Esophagus muscularis mucosa (tissue), 4 donors: ENCODE results near the gene PLAU. TPM values are rescaled to one million over a fixed set of nuclear protein-coding genes. Genes with fewer than 3 reads are reported as not detected.
"Not testable (repeated sequence)": the region's sequence is repeated elsewhere in the genome, so short reads cannot be mapped to it uniquely, and the experiment has no call there.

Experiments used
- DNase-seq: peaks from one replicate; pipeline ENCODE4 v3.0.0-alpha.2; 2017; ENCODE audit errors: extremely low spot score
- H3K27ac ChIP-seq, 4 donors: fragments of 200-600 bp; sonication (generic); replicated peaks in 1 of 4; 1 replicate in 3 of 4; 2 replicates in 1 of 4; pipeline ENCODE4 v1.5.1; 2016 to 2019; ENCODE audit warnings: mild to moderate bottlenecking in 1 of 4
- H3K27me3 ChIP-seq, 4 donors: fragments of 200-600 bp; sonication (generic); one replicate each; pipeline versions ENCODE4 v1.5.1 to v1.6.0; 2016 to 2019
- H3K36me3 ChIP-seq, 4 donors: fragments of 200-600 bp; sonication (generic); one replicate each; pipeline ENCODE4 v1.5.1; 2016 to 2019
- H3K4me1 ChIP-seq, 4 donors: fragments of 200-600 bp; sonication (generic); one replicate each; pipeline ENCODE4 v1.5.1; 2016 to 2019
- H3K4me3 ChIP-seq, 4 donors: fragments of 200-600 bp; sonication (generic); 1 replicate in 2 of 4; 2 replicates in 2 of 4; pipeline ENCODE4 v1.5.1; 2016 to 2019; ENCODE audit warnings: mild to moderate bottlenecking in 4 of 4, moderate library complexity in 1 of 4
- H3K9me3 ChIP-seq, 4 donors: fragments of 200-600 bp; sonication (generic); 1 replicate in 3 of 4; 2 replicates in 1 of 4; pipeline ENCODE4 v1.5.1; 2016 to 2019
- CTCF ChIP-seq, 3 experiments: fragments of 200-600 bp in 2 of 3; fragments of 450-650 bp in 1 of 3; sonication (generic) in 2 of 3; IDR thresholded peaks; one replicate each; pipeline ENCODE4 v1.5.1; 2017 to 2019; ENCODE audit warnings: antibody characterized with exemption in 3 of 3, mild to moderate bottlenecking in 2 of 3, moderate library complexity in 1 of 3
- EP300 ChIP-seq: sonication (generic); formaldehyde crosslinking; IDR thresholded peaks from one replicate; pipeline ENCODE4 v1.6.1; 2017; ENCODE audit warnings: antibody characterized with exemption
- POLR2A ChIP-seq: fragments of 450-650 bp; IDR thresholded peaks from one replicate; pipeline ENCODE4 v1.6.1; 2017; ENCODE audit warnings: antibody characterized with exemption, moderate library complexity, mild to moderate bottlenecking, low read depth
- POLR2AphosphoS5 ChIP-seq, 2 donors: sonication (generic); formaldehyde crosslinking; IDR thresholded peaks; one replicate each; pipeline ENCODE4 v1.6.1; 2017; ENCODE audit warnings: antibody characterized with exemption in 2 of 2
- WGBS: methylation state at CpG from one replicate; pipeline ENCODE4 v1.1.5; 2018; 5-methylcytosine and 5-hydroxymethylcytosine counted together
- intact Hi-C: fragments of 100-400 bp; cut with DNase I; formaldehyde crosslinking; loops from one replicate; pipeline ENCODE4 v1.15.1; 2023
- total RNA-seq, 4 donors: library from RNA; depleted of rRNA; stranded (reverse); fragments of >200 nt; gene quantifications; one replicate each; pipeline versions ENCODE4 v1.1.0 to v1.2.1, GENCODE V29; 2016

Gene PLAU
- total RNA-seq, 4 donors from 2014 or later: 4.2 to 38.3 (median 6.9) TPM

GRCh38 chr10:73925539-73925938 is 14.6 kb downstream of the PLAU start:
- WGBS: 88% methylated on average over 4 of the region's 4 CpGs
- TF ChIP-seq POLR2AphosphoS5 (IDR thresholded peaks at IDR 0.05) (no peak), POLR2A (no peak), EP300 (no peak), CTCF (IDR thresholded peaks at IDR 0.05) (no peak)
- Histone ChIP-seq H3K4me3 (no peak overlapping the region), H3K9me3 (no peaks in the 10 kb centered on the region), H3K27ac (no peak overlapping the region), H3K36me3 (no peaks in the 10 kb centered on the region), H3K27me3 (no peaks in the 10 kb centered on the region), H3K4me1 (peaks cover 0 to 1% (median 0%) of the 10 kb centered on the region in 4 donors)
- DNase-seq: no peak
- intact Hi-C loops: no loop called here

- Histone ChIP-seq H3K4me3 (no peak overlapping the region), H3K27me3 (no peaks in the 10 kb centered on the region), H3K9me3 (no peaks in the 10 kb centered on the region), H3K27ac (no peak overlapping the region), H3K4me1 (no peaks in the 10 kb centered on the region), H3K36me3 (no peaks in the 10 kb centered on the region)
- intact Hi-C loops: no loop called here
- DNase-seq: no peak
- no peak for TF ChIP-seq EP300
- TF ChIP-seq CTCF (IDR thresholded peaks at IDR 0.05): no peak
- no peak for TF ChIP-seq POLR2AphosphoS5 (IDR thresholded peaks at IDR 0.05)
- TF ChIP-seq POLR2A: no peak
- WGBS: 83% methylated on average over 5 of the region's 5 CpGs
These were observed 15.3 kb downstream of the PLAU start for GRCh38 chr10:73926152-73926764.

- H3K27me3 ChIP-seq, H3K4me1 ChIP-seq, H3K27ac ChIP-seq, DNase-seq, H3K9me3 ChIP-seq, H3K4me3 ChIP-seq, intact Hi-C loops, H3K36me3 ChIP-seq: not testable (repeated sequence)
- WGBS: 88% methylated on average over 13 of the region's 13 CpGs
These were observed 19.8 kb downstream of the PLAU start for GRCh38 chr10:73930630-73931327.

GRCh38 chr10:73931767-73932619 is 21.1 kb downstream of the PLAU start:
- intact Hi-C loops: no loop called here
- Histone ChIP-seq H3K4me1 (peaks cover 0 to 8% (median 3%) of the 10 kb centered on the region in 4 donors), H3K36me3 (no peaks in the 10 kb centered on the region), H3K27me3 (no peaks in the 10 kb centered on the region), H3K4me3 (no peak overlapping the region), H3K27ac (no peak overlapping the region), H3K9me3 (no peaks in the 10 kb centered on the region)
- WGBS: 84% methylated on average over 13 of the region's 13 CpGs
- TF ChIP-seq POLR2AphosphoS5 (IDR thresholded peaks at IDR 0.05): no peak
- TF ChIP-seq POLR2A: no peak
- no peak for TF ChIP-seq EP300
- no peak for TF ChIP-seq CTCF (IDR thresholded peaks at IDR 0.05)
- no peak for DNase-seq

GRCh38 chr10:73932620-73933112 is 21.7 kb downstream of the PLAU start:
- Histone ChIP-seq H3K36me3 (no peaks in the 10 kb centered on the region), H3K27ac (no peak overlapping the region), H3K4me3 (no peak overlapping the region), H3K9me3 (no peaks in the 10 kb centered on the region), H3K4me1 (peaks cover 5 to 14% (median 10%) of the 10 kb centered on the region in 4 donors), H3K27me3 (no peaks in the 10 kb centered on the region)
- 86% methylated on average over 6 of the region's 6 CpGs for WGBS
- no peak for DNase-seq
- intact Hi-C loops: no loop called here
- TF ChIP-seq POLR2A (no peak), CTCF (IDR thresholded peaks at IDR 0.05) (no peak), EP300 (no peak), POLR2AphosphoS5 (IDR thresholded peaks at IDR 0.05) (no peak)
